T-cell (primary cell): Measurements from ENCODE around the gene PLCB1. TPM values are rescaled to one million over a fixed set of nuclear protein-coding genes. Genes with fewer than 3 reads are reported as not detected.

Experiments
- ATAC-seq, 4 experiments: fragments of 200-7000 bp in 3 of 4; fragments of 150-1000 bp in 1 of 4; cut with Tn5 transposase; replicated peaks in 1 of 4; 1 replicate in 3 of 4; 2 replicates in 1 of 4; pipeline ENCODE4 v1.10.0; 2021; ENCODE audit warnings: moderate library complexity in 3 of 4, mild to moderate bottlenecking in 2 of 4, moderate number of reproducible peaks in 1 of 4
- CTCF ChIA-PET, 2 donors: fragments of 300-600 bp; sonication (Branson Sonifier 250); formaldehyde crosslinking; loops; one replicate each; lab custom pipeline; 2022; ENCODE audit warnings: antibody characterized with exemption in 2 of 2; lab: Charles Lee
- POLR2A ChIA-PET, 2 donors: fragments of 300-600 bp; sonication (Branson Sonifier 250); formaldehyde crosslinking; loops; one replicate each; lab custom pipeline; 2022; ENCODE audit warnings: antibody characterized with exemption in 2 of 2; lab: Charles Lee
- DNase-seq, 35 experiments: peaks; one replicate each; pipeline versions ENCODE4 v3.0.0 to v3.0.0-alpha.2; 2013 to 2023
- H3K27ac ChIP-seq: one replicate; pipeline ENCODE4 v1.5.1; 2013; ENCODE audit warnings: low read length
- H3K27me3 ChIP-seq, 2 experiments: replicated peaks in 1 of 2; 1 replicate in 1 of 2; 2 replicates in 1 of 2; pipeline versions ENCODE4 v1.6.1 to v1.7.0; 2013; ENCODE audit warnings: low read length in 1 of 2, mixed read lengths in 1 of 2; ENCODE audit not compliant: control insufficient read depth in 2 of 2, insufficient read depth in 2 of 2; ENCODE audit errors: extremely low read depth in 1 of 2
- H3K36me3 ChIP-seq, 2 donors: 1 replicate in 1 of 2; 2 replicates in 1 of 2; pipeline versions ENCODE4 v1.6.1 to v1.7.0; 2013; ENCODE audit warnings: low read length in 1 of 2; ENCODE audit not compliant: control insufficient read depth in 2 of 2, insufficient read depth in 1 of 2; ENCODE audit errors: extremely low read depth in 1 of 2
- H3K4me1 ChIP-seq, 2 experiments: 1 replicate in 1 of 2; 2 replicates in 1 of 2; pipeline versions ENCODE4 v1.6.1 to v1.7.0; 2013; ENCODE audit warnings: low read length in 2 of 2, mixed read lengths in 1 of 2; ENCODE audit not compliant: insufficient read depth in 2 of 2, control insufficient read depth in 1 of 2; ENCODE audit errors: extremely low read depth in 1 of 2
- H3K4me3 ChIP-seq, 2 donors: 1 replicate in 1 of 2; 2 replicates in 1 of 2; pipeline versions ENCODE4 v1.5.1 to v1.7.0; 2013; ENCODE audit warnings: mild to moderate bottlenecking in 2 of 2, low read length in 1 of 2, moderate library complexity in 1 of 2; ENCODE audit not compliant: control insufficient read depth in 1 of 2; ENCODE audit errors: extremely low read depth in 1 of 2
- H3K9me3 ChIP-seq: 2 replicates; pipeline ENCODE4 v1.7.0; 2013
- H3K27ac Mint-ChIP-seq, 2 donors: one replicate each; pipeline ENCODE4 v1.8.0; 2020 to 2021; ENCODE audit warnings: mild to moderate bottlenecking in 2 of 2, mixed read lengths in 2 of 2
- H3K27me3 Mint-ChIP-seq, 2 donors: one replicate each; pipeline ENCODE4 v1.8.0; 2021 to 2022; ENCODE audit warnings: mixed read lengths in 2 of 2
- H3K36me3 Mint-ChIP-seq: one replicate; pipeline ENCODE4 v1.8.0; 2021; ENCODE audit warnings: mixed read lengths
- H3K4me1 Mint-ChIP-seq, 3 donors: one replicate each; pipeline ENCODE4 v1.8.0; 2020 to 2022; ENCODE audit warnings: mixed read lengths in 3 of 3, mild to moderate bottlenecking in 1 of 3
- H3K4me3 Mint-ChIP-seq, 3 donors: one replicate each; pipeline ENCODE4 v1.8.0; 2020 to 2022; ENCODE audit warnings: mild to moderate bottlenecking in 3 of 3, mixed read lengths in 3 of 3, moderate library complexity in 3 of 3
- H3K9me3 Mint-ChIP-seq, 3 donors: one replicate each; pipeline ENCODE4 v1.8.0; 2020 to 2022; ENCODE audit warnings: mixed read lengths in 3 of 3
- WGBS: methylation state at CpG from one replicate; pipeline ENCODE4 v1.1.5; 2013; ENCODE audit warnings: missing lambda C conversion rate; ENCODE audit not compliant: insufficient coverage; 5-methylcytosine and 5-hydroxymethylcytosine counted together
- total RNA-seq, 35 experiments: library from RNA in 6 of 35; stranded (reverse) in 6 of 35; fragments of 120-200 nt in 1 of 35; gene quantifications; one replicate each; pipeline versions ENCODE4 v1.2.1 to v1.2.4 and lab custom pipeline; 2013 to 2026

Gene PLCB1
- total RNA-seq, 5 donors from 2014 or later (not counting 1 experiment from before 2014, with no cell fraction given) = 3.3 to 15.1 (median 7.4) TPM

DNA sequence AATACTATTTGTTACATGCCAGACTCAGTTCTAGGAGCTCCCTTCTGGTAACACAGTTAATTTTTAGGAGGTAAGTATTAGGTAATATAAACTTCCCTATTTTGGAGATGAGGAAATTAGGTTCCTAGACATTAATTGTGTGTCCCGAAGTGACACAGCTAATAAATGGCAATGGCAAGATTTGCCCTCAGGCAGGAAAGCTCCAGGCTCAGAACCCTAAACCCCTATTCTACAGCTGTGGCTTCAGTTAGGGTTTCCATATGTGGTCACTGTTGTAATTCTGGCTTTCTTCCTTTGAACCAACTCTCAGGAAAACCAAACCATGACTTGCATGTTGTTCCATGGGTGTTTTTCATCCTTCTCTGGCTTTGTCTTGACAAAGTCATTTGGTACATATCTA, 188.2 kb downstream of the PLCB1 start:
- no peak overlapping the region for H3K4me3 Mint-ChIP-seq
- ChIA-PET CTCF (no interaction called here), POLR2A (no interaction called here)
- Histone ChIP-seq H3K4me3 (no peak overlapping the region), H3K9me3 (no peaks in the 10 kb centered on the region), H3K27me3 (no peaks in the 10 kb centered on the region), H3K4me1 (no peaks in the 10 kb centered on the region), H3K27ac (no peak overlapping the region), H3K36me3 (no peaks in the 10 kb centered on the region)
- no peak overlapping the region for H3K27ac Mint-ChIP-seq
- no CpG with 5 or more reads among the region's 1 CpG for whole genome bisulfite sequencing
- H3K27me3 Mint-ChIP-seq = no peaks in the 10 kb centered on the region
- no peaks in the 10 kb centered on the region for H3K4me1 Mint-ChIP-seq
- H3K9me3 Mint-ChIP-seq = no peaks in the 10 kb centered on the region
- DNase-seq (no peak), ATAC-seq (no peak)
- H3K36me3 Mint-ChIP-seq = no peaks in the 10 kb centered on the region

DNA sequence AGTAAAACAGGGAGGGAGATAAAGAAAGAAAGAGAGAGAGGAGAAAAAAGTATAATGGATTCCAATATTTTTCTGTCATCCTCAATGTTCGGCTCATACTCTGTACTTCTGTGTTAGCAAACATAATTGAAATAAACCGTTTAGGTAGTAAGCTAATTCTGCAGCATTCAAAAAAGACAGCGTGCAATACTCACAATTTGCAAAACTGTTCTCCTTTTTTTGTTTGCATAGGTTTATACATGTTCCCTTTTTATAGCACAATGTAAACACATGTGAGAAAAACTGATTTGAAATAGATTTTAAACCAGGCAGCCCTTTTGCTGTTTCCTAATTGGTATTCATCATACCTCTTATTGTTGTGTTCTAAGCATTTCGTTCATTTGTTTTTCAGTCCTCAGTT, 188.9 kb downstream of the PLCB1 start:
- Histone ChIP-seq H3K4me1 (no peaks in the 10 kb centered on the region), H3K4me3 (no peak overlapping the region), H3K27me3 (no peaks in the 10 kb centered on the region), H3K9me3 (no peaks in the 10 kb centered on the region), H3K27ac (no peak overlapping the region), H3K36me3 (no peaks in the 10 kb centered on the region)
- H3K36me3 Mint-ChIP-seq = no peaks in the 10 kb centered on the region
- WGBS = no CpG with 5 or more reads among the region's 4 CpGs
- H3K27me3 Mint-ChIP-seq = no peaks in the 10 kb centered on the region
- CTCF ChIA-PET = no interaction called here
- POLR2A ChIA-PET = no interaction called here
- DNase-seq = no peak
- no peaks in the 10 kb centered on the region for H3K4me1 Mint-ChIP-seq
- no peak overlapping the region for H3K4me3 Mint-ChIP-seq
- H3K9me3 Mint-ChIP-seq = no peaks in the 10 kb centered on the region
- ATAC-seq = no peak
- no peak overlapping the region for H3K27ac Mint-ChIP-seq

DNA sequence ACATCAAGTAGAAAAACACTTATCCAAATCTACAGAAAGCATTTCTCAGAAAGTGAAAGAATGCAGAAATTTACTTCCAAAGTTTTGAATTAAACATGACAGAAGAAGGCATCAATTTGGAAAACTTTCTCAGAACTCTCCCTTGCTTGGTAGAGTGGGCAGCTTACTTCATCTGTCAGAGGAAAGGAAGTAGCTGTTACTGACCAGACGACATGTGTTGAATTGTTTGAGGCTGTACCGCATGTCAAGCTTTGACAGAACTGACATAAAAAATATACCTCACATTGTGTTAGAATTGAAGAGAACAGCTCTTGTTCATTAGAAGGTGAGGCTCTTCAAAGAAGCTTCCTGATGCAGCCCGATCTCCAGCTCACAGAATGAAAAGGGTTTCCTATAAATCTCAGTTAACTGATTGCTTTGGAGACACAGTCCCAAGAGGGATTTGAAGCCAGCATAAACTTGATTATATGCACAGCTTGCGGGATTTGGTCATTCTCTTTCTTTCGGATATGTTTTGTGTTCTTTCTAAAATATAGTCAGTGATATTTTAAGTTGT, 190.7 kb downstream of the PLCB1 start:
- WGBS = 22% methylated on average over 1 of the region's 5 CpGs
- no peak overlapping the region for H3K4me3 ChIP-seq
- DNase-seq = no peak
- H3K36me3 Mint-ChIP-seq = no peaks in the 10 kb centered on the region
- POLR2A ChIA-PET = no interaction called here
- H3K27me3 Mint-ChIP-seq = no peaks in the 10 kb centered on the region
- H3K27ac ChIP-seq = no peak overlapping the region
- H3K27ac Mint-ChIP-seq = no peak overlapping the region
- H3K4me1 Mint-ChIP-seq = no peaks in the 10 kb centered on the region
- no peaks in the 10 kb centered on the region for H3K9me3 Mint-ChIP-seq
- no peaks in the 10 kb centered on the region for H3K4me1 ChIP-seq
- ATAC-seq = no peak
- H3K27me3 ChIP-seq = no peaks in the 10 kb centered on the region
- CTCF ChIA-PET = interaction anchor here in 1 of 2 donors (0.5 kb wide), 1 partner anchor 175 kb away, joined by 3 read pairs; no protein-coding TSS in a partner anchor
- no peaks in the 10 kb centered on the region for H3K9me3 ChIP-seq
- no peak overlapping the region for H3K4me3 Mint-ChIP-seq
- no peaks in the 10 kb centered on the region for H3K36me3 ChIP-seq

DNA sequence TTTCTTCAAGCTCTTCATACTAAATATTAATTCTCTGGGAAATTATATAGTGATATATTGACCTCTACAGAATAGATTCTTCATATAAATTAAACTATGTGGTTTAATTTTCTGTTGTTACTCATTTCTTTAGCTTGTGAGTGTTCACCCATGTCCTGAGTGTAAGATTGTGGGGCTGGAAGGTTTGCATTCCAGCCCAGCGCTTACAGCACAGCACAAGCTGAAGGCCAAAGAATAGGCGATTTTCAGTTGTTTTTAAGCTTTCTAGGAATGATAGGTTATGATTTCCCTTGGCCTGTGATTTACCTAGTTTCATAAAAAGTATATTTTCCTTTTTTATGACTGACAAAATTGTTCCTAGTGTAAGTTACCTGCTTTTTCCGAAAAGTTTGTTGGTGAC, 194.1 kb downstream of the PLCB1 start:
- H3K27ac Mint-ChIP-seq = no peak overlapping the region
- POLR2A ChIA-PET = no interaction called here
- no peaks in the 10 kb centered on the region for H3K9me3 ChIP-seq
- no peaks in the 10 kb centered on the region for H3K4me1 Mint-ChIP-seq
- H3K27me3 ChIP-seq = no peaks in the 10 kb centered on the region
- no peak overlapping the region for H3K4me3 ChIP-seq
- H3K27me3 Mint-ChIP-seq = no peaks in the 10 kb centered on the region
- H3K27ac ChIP-seq = no peak overlapping the region
- H3K4me1 ChIP-seq = no peaks in the 10 kb centered on the region
- no peaks in the 10 kb centered on the region for H3K36me3 Mint-ChIP-seq
- H3K4me3 Mint-ChIP-seq = no peak overlapping the region
- H3K36me3 ChIP-seq = no peaks in the 10 kb centered on the region
- WGBS = no CpG with 5 or more reads among the region's 3 CpGs
- CTCF ChIA-PET = no interaction called here
- ATAC-seq = no peak
- DNase-seq = no peak
- H3K9me3 Mint-ChIP-seq = no peaks in the 10 kb centered on the region

DNA sequence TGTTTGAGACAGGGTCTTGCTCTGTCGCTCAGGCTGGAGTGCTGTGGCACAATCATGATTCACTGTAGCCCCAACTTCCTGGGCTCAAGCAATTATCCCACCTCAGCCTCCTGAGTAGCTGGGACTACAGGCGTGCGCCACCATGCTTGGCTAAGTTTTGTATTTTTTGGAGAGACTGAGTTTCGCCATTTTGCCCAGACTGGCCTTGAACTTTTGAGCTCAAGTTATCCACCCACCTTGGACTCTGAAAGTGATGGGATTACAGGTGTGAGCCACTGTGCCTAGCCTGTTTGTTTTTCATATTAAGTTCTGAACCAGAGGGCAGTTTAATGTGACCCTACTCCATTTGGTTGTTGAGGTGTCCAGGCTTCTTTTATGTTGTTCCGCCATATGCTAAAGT, 194.8 kb downstream of the PLCB1 start:
- Mint-ChIP-seq H3K4me3 (no peak overlapping the region), H3K4me1 (no peaks in the 10 kb centered on the region), H3K9me3 (no peaks in the 10 kb centered on the region), H3K36me3 (no peaks in the 10 kb centered on the region), H3K27me3 (no peaks in the 10 kb centered on the region), H3K27ac (no peak overlapping the region)
- H3K4me1 ChIP-seq = no peaks in the 10 kb centered on the region
- H3K4me3 ChIP-seq = no peak overlapping the region
- H3K36me3 ChIP-seq = no peaks in the 10 kb centered on the region
- ChIA-PET POLR2A (no interaction called here), CTCF (no interaction called here)
- DNase-seq (no peak), ATAC-seq (no peak)
- H3K9me3 ChIP-seq = no peaks in the 10 kb centered on the region
- no peak overlapping the region for H3K27ac ChIP-seq
- no CpG with 5 or more reads among the region's 5 CpGs for WGBS
- no peaks in the 10 kb centered on the region for H3K27me3 ChIP-seq

DNA sequence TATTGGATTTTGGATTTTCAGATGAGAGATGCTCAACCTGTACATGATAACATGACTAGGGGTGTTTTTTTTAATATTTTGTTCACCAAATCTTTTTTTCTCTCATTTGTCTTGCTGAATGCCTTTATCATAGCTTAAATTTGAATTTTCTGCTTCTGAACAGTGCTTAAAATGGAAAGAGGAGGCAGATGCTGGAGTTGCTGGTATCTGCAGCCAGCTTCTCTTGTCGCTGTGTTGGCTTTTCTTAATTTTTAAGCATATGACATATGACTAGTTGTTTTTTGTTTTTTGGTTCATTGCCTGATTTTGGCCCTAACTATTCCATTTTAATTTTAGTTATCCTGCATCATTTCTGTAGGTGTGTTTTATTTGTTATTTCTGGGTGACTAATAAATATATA, 196.1 kb downstream of the PLCB1 start:
- no peaks in the 10 kb centered on the region for H3K36me3 ChIP-seq
- no peak for DNase-seq
- H3K4me1 Mint-ChIP-seq = no peaks in the 10 kb centered on the region
- no peak overlapping the region for H3K27ac Mint-ChIP-seq
- no peaks in the 10 kb centered on the region for H3K27me3 ChIP-seq
- H3K27me3 Mint-ChIP-seq = no peaks in the 10 kb centered on the region
- no peaks in the 10 kb centered on the region for H3K4me1 ChIP-seq
- no peak overlapping the region for H3K4me3 ChIP-seq
- CTCF ChIA-PET = interaction anchor here in 1 of 2 donors (0.5 kb wide), 1 partner anchor 223 kb away, joined by 4 read pairs; no protein-coding TSS in a partner anchor
- H3K4me3 Mint-ChIP-seq = no peak overlapping the region
- WGBS = no CpG with 5 or more reads among the region's 1 CpG
- H3K27ac ChIP-seq = no peak overlapping the region
- H3K9me3 Mint-ChIP-seq = no peaks in the 10 kb centered on the region
- no peak for ATAC-seq
- no peaks in the 10 kb centered on the region for H3K9me3 ChIP-seq
- POLR2A ChIA-PET = no interaction called here
- no peaks in the 10 kb centered on the region for H3K36me3 Mint-ChIP-seq

DNA sequence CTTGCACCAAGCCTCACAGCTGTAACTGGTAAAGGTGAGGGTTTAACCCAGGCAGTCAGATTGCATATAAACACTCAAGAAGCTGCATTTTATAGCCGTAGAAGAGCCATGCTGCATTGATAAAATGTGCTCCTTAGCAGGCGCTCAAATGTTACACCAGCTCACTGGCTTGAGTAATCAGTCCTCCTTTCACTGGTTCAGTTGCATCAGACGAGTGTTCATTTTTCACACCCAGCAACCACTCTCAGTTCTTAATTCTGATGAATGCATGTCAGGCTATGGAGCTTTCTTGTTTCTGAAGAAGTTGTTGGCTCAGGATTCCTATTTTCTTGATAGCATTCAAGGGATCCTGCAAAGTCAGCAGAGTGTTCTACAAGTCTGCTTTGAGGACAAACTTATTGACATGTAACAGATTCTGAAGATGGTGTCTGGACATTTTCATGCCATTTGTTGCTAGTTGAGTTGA, 198.3 kb downstream of the PLCB1 start:
- ATAC-seq (no peak), DNase-seq (no peak)
- Mint-ChIP-seq H3K9me3 (no peaks in the 10 kb centered on the region), H3K27ac (no peak overlapping the region), H3K27me3 (no peaks in the 10 kb centered on the region), H3K4me1 (no peaks in the 10 kb centered on the region), H3K36me3 (no peaks in the 10 kb centered on the region), H3K4me3 (no peak overlapping the region)
- 80% methylated on average over 2 of the region's 3 CpGs for WGBS
- no peaks in the 10 kb centered on the region for H3K9me3 ChIP-seq
- POLR2A ChIA-PET = interaction anchor here in 1 of 2 donors (0.6 kb wide), 1 partner anchor 46 kb away, joined by 3 read pairs; no protein-coding TSS in a partner anchor
- CTCF ChIA-PET = no interaction called here
- no peaks in the 10 kb centered on the region for H3K36me3 ChIP-seq
- H3K4me3 ChIP-seq = no peak overlapping the region
- no peaks in the 10 kb centered on the region for H3K4me1 ChIP-seq
- no peak overlapping the region for H3K27ac ChIP-seq
- H3K27me3 ChIP-seq = no peaks in the 10 kb centered on the region
